ENCODE results near the gene ENG.

DNA sequence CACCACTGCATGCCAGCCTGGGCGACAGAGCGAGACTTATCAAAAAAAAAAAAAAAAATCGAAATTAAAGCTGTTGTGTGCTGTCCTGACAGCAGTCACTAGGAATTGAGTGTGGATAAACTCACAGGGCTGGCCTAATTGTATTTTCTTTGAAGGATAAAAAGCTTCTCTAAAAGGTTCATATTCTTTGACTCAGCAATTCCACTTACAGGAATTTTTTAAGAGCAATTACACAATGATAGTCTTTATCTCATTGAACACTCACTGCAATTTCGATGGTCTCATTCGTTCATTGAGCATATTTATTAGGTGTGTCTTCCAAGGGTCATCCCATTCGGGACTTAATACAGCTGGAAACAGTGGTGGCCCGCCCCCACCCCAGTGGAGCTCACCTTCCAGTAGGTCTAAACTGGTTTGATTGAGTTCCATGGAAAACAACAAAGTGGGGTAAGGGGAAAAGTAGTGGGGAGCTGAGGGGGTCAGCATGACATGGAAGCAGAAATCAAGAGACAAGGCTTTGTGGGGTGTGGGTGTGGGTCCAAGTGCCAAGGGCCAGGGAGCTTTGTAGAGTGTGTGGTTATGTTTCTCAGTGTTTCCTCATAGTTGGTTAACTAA lies 61.9 kb downstream of the ENG start:
- TF ChIP-seq, protein P1, sequence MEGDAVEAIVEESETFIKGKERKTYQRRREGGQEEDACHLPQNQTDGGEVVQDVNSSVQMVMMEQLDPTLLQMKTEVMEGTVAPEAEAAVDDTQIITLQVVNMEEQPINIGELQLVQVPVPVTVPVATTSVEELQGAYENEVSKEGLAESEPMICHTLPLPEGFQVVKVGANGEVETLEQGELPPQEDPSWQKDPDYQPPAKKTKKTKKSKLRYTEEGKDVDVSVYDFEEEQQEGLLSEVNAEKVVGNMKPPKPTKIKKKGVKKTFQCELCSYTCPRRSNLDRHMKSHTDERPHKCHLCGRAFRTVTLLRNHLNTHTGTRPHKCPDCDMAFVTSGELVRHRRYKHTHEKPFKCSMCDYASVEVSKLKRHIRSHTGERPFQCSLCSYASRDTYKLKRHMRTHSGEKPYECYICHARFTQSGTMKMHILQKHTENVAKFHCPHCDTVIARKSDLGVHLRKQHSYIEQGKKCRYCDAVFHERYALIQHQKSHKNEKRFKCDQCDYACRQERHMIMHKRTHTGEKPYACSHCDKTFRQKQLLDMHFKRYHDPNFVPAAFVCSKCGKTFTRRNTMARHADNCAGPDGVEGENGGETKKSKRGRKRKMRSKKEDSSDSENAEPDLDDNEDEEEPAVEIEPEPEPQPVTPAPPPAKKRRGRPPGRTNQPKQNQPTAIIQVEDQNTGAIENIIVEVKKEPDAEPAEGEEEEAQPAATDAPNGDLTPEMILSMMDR (IDR thresholded peaks at IDR 0.05), result no peak
- TF ChIP-seq ZFX (IDR thresholded peaks at IDR 0.05; ENCODE audit: borderline replicate concordance), result no peak
